ENCODE measurements around the gene DNAH2. TPM values are rescaled to one million over a fixed set of nuclear protein-coding genes. Genes with fewer than 3 reads are reported as not detected.

Gene DNAH2
- total and polyA plus RNA-seq, 9 of the 15 experiments (the other 6 are each of a cell fraction or from before 2014, with no cell fraction given): 0.03 TPM; not detected in 8

DNA sequence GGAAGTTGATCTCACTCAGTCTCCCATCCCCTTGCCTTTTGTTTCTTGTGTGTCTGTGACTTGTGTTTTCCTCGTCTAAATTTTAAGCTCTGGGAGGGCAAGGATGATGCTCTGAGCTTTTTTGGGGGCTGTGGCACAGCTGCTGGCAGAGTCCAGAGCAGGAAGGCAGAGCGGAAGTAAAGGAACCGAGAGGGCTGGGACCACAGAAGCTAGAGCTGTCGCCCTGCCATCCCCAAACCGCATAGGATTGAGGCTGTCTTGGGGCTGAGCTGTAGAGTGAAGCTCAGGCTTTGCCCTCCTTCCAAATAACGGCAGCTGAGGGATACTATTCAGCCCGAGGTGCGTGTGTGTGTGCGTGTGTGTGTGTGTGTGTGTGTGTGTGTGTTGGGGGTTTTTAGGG, 3.8 kb upstream of the DNAH2 start (continued):
- TF ChIP-seq ZZZ3 (IDR thresholded peaks at IDR 0.05): no peak
- TF ChIP-seq ZNF253 (CRISPR knock-in tag; conservative IDR thresholded peaks at IDR 0.05): no peak
- TF ChIP-seq FOXA3 (CRISPR knock-in tag; conservative IDR thresholded peaks at IDR 0.05 in 1 of 2, IDR thresholded peaks at IDR 0.05 in 1 of 2): no peak
- TF ChIP-seq ZNF3 (CRISPR knock-in tag; IDR thresholded peaks at IDR 0.05): no peak

- no peak overlapping the region for H3K4me2 ChIP-seq (ENCODE audit: insufficient read depth, low read length)
- no TSS peak for BruUV-seq (replicated peaks)
- no peak overlapping the region for H2AFZ ChIP-seq (ENCODE audit: low read depth, low read length)
- H3K4me1 ChIP-seq (replicated peaks in 1 of 2; ENCODE audit: control insufficient read depth in 2 of 2, insufficient read depth in 2 of 2, low read length in 2 of 2): peaks cover 6 to 18% of the 10 kb centered on the region in 2 experiments; a peak in 3 of 5 replicates
- CTCF ChIA-PET (ENCODE audit: low intra/inter-chr PET ratio): no interaction called here
- H3K4me3 ChIP-seq: no peak overlapping the region
- 17% methylated on average over 8 of the region's 10 CpGs for WGBS (ENCODE audit: insufficient coverage, low coverage, missing lambda C conversion rate)
- no peak overlapping the region for H3K9ac ChIP-seq (ENCODE audit: insufficient read depth in 1 of 2, low read depth in 2 of 2, low read length in 2 of 2)
- H4K20me1 ChIP-seq (replicated peaks; ENCODE audit: control insufficient read depth, insufficient read depth, low read length): no peaks in the 10 kb centered on the region
- H3K9me1 ChIP-seq (ENCODE audit: control insufficient read depth, insufficient read depth, low read length): no peaks in the 10 kb centered on the region
- no peaks in the 10 kb centered on the region for H3K36me3 ChIP-seq (ENCODE audit: control insufficient read depth, insufficient read depth, low read length)
- POLR2A ChIA-PET: interaction anchor here (2.6 to 3.5 kb wide), 2 partner anchors 11 to 28 kb away, joined by 12 to 13 read pairs; partner anchors contain the start of genes EFNB3 and TP53
- H3K27me3 ChIP-seq (ENCODE audit: control insufficient read depth in 2 of 2, insufficient read depth in 2 of 2, low read length in 2 of 2): peaks cover 10 to 62% of the 10 kb centered on the region in 2 experiments; a peak in 4 of 5 replicates
- in situ Hi-C loops (cut with MboI) (no loop called here), intact Hi-C loops (cut with micrococcal nuclease) (no loop called here)
- DNase-seq (ENCODE audit: extremely low read depth in 1 of 4, low spot score in 3 of 4): no peak
- ATAC-seq: no peak
- H3K27ac ChIP-seq (ENCODE audit: extremely low read depth, low read depth, low read length): no peak overlapping the region
- FAIRE-seq: no peak
- no peaks in the 10 kb centered on the region for H3K9me3 ChIP-seq (replicated peaks; ENCODE audit: control insufficient read depth, insufficient read depth, low read depth, low read length)
- H3K79me2 ChIP-seq (ENCODE audit: control insufficient read depth, insufficient read depth, low read length): no peaks in the 10 kb centered on the region
- TF ChIP-seq DDX20 (tag; IDR thresholded peaks at IDR 0.05; ENCODE audit: low read depth) (no peak), FOXP4 (CRISPR knock-in tag; IDR thresholded peaks at IDR 0.05; ENCODE audit: borderline replicate concordance) (no peak), MEF2A (IDR thresholded peaks at IDR 0.05; ENCODE audit: control insufficient read depth, low read depth, low read length) (no peak), STAT6 (CRISPR knock-in tag; IDR thresholded peaks at IDR 0.05) (no peak), KDM2B (CRISPR knock-in tag; IDR thresholded peaks at IDR 0.05) (no peak), ZNF707 (CRISPR knock-in tag; conservative IDR thresholded peaks at IDR 0.05) (no peak), POLR2AphosphoS2 (IDR thresholded peaks at IDR 0.05; ENCODE audit: low read length) (no peak), ZBED1 (IDR thresholded peaks at IDR 0.05) (no peak), SMARCE1 (IDR thresholded peaks at IDR 0.05) (no peak)
- TF ChIP-seq, protein P1, sequence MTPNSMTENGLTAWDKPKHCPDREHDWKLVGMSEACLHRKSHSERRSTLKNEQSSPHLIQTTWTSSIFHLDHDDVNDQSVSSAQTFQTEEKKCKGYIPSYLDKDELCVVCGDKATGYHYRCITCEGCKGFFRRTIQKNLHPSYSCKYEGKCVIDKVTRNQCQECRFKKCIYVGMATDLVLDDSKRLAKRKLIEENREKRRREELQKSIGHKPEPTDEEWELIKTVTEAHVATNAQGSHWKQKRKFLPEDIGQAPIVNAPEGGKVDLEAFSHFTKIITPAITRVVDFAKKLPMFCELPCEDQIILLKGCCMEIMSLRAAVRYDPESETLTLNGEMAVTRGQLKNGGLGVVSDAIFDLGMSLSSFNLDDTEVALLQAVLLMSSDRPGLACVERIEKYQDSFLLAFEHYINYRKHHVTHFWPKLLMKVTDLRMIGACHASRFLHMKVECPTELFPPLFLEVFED (CRISPR knock-in tag; conservative IDR thresholded peaks at IDR 0.05): no peak
These were observed 2.6 kb upstream of the DNAH2 start for GRCh38 chr17:7714721-7715594.

Measured in K562 (cell line).